Measurements from ENCODE around the gene TMED4. TPM values are rescaled to one million over a fixed set of nuclear protein-coding genes. Genes with fewer than 3 reads are reported as not detected.

Gene TMED4
- total and polyA plus RNA-seq, 3 donors from 2014 or later = 77.8 to 236 (median 164) TPM

GRCh38 chr7:44541028-44541869 is 40.8 kb downstream of the TMED4 start, which contains the start of gene NPC1L1:
TSS of gene NPC1L1 (minus strand) at chr7:44541330. CDS start at chr7:44541259, 71 bp downstream.
- no peak for DNase-seq
- H3K4me3 ChIP-seq = no peak within 1 kb of the TSS
- no peaks in the 10 kb centered on the region for H3K9me3 ChIP-seq
- H3K36me3 ChIP-seq (ENCODE audit: low read depth, missing control alignments) = no peaks in the 10 kb centered on the region
- no peak within 1 kb of the TSS for H3K27ac ChIP-seq
- intact Hi-C loops (cut with DNase I; ENCODE audit: low total_unique reads) = no loop called here
- WGBS, 2 donors = 74 to 79% methylated on average over 6 to 18 of the region's 20 CpGs
- H3K27me3 ChIP-seq = no peaks in the 10 kb centered on the region
- TF ChIP-seq POLR2A (IDR thresholded peaks at IDR 0.05) = no peak
- TF ChIP-seq, protein P1, sequence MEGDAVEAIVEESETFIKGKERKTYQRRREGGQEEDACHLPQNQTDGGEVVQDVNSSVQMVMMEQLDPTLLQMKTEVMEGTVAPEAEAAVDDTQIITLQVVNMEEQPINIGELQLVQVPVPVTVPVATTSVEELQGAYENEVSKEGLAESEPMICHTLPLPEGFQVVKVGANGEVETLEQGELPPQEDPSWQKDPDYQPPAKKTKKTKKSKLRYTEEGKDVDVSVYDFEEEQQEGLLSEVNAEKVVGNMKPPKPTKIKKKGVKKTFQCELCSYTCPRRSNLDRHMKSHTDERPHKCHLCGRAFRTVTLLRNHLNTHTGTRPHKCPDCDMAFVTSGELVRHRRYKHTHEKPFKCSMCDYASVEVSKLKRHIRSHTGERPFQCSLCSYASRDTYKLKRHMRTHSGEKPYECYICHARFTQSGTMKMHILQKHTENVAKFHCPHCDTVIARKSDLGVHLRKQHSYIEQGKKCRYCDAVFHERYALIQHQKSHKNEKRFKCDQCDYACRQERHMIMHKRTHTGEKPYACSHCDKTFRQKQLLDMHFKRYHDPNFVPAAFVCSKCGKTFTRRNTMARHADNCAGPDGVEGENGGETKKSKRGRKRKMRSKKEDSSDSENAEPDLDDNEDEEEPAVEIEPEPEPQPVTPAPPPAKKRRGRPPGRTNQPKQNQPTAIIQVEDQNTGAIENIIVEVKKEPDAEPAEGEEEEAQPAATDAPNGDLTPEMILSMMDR (IDR thresholded peaks at IDR 0.05) = no peak
- H3K4me1 ChIP-seq = no peaks in the 10 kb centered on the region

DNA sequence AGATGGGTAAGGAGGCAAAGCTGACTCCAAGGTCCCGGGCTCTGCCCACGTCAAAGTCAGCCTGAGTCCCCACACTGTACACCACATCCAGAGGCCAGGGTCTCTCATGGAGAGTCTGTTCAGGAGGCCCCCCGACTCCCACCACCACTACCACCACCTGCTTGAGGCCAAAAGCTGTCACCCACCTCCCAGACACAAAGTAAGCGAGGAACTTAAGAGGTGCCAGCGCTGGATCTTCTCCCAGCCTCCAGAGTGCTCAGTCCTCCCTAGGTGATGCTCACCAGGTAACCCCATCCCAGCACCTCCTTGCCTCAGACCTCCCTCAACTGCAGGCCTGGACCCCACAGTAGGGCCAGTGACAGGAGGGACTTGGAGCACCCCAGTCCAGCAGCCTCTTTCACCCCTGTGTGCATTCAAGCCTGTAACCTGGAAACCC is 41.4 kb downstream of the TMED4 start:
- TF ChIP-seq, protein P1 (IDR thresholded peaks at IDR 0.05) = no peak
- TF ChIP-seq POLR2A (IDR thresholded peaks at IDR 0.05) = no peak
- WGBS, 2 donors = 88% methylated on average over 5 of the region's 5 CpGs; no CpG with 5 or more reads in 1 of the 2 donors
- DNase-seq = no peak
- no peaks in the 10 kb centered on the region for H3K36me3 ChIP-seq (ENCODE audit: low read depth, missing control alignments)
- no peaks in the 10 kb centered on the region for H3K27me3 ChIP-seq
- H3K9me3 ChIP-seq = no peaks in the 10 kb centered on the region
- intact Hi-C loops (cut with DNase I; ENCODE audit: low total_unique reads) = no loop called here
- no peaks in the 10 kb centered on the region for H3K4me1 ChIP-seq
- H3K27ac ChIP-seq = no peak overlapping the region
- H3K4me3 ChIP-seq = no peak overlapping the region

GRCh38 chr7:44539669-44540506 is 42.1 kb downstream of the TMED4 start:
- Histone ChIP-seq H3K27me3 (no peaks in the 10 kb centered on the region), H3K4me3 (no peak overlapping the region), H3K36me3 (ENCODE audit: low read depth, missing control alignments) (no peaks in the 10 kb centered on the region), H3K9me3 (no peaks in the 10 kb centered on the region), H3K27ac (no peak overlapping the region), H3K4me1 (no peaks in the 10 kb centered on the region)
- no peak for DNase-seq
- intact Hi-C loops (cut with DNase I; ENCODE audit: low total_unique reads) = no loop called here
- WGBS, 2 donors = 80 to 93% methylated on average over 5 to 27 of the region's 27 CpGs
- TF ChIP-seq, protein P1 (IDR thresholded peaks at IDR 0.05) = no peak
- TF ChIP-seq POLR2A (IDR thresholded peaks at IDR 0.05) = no peak

DNA sequence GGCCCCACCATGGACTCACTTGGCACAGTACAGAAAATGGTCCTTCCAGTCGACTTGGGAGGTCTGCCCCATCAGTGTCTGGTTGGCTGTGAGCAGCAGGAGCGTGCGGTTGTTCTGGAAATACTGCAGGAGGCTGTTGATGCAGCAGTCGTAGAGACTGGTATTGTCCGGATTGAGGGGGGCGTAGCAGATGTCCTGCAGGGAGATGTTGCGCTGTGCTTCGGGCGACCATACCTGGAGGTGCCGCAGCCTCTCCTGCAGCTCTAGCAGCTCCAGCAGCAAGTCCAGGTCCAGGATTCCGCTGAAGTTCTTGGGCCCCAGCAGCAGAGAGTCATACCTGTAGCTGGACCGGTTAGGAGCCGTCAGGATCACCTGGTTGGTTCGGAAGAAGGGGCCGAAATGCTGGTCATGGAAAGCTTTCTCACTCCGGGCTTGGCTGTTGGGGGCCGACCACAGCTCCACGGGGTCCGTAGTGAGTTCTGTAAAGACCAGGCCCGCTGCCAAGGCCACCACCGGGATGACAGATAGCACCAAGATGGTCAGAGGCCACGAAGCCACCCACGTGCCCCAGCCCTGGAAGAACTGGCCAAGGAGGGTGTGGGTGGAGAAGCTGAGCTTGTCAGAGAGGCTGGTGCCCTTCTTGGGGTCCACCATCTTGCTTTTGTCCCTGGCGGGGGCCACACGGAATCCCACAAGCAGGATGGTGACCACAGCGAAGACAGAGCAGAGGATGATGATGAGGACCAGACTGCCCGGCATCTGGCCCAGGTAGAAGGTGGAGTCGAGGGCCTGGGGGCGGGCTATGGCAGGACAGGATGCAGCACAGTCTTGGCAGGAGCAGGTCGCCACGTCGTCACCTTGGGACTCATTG is 43.0 kb downstream of the TMED4 start:
- no peaks in the 10 kb centered on the region for H3K36me3 ChIP-seq (ENCODE audit: low read depth, missing control alignments)

More for the DNA sequence above, 43.0 kb downstream of the TMED4 start:
- H3K27me3 ChIP-seq = no peaks in the 10 kb centered on the region
- TF ChIP-seq, protein P1 (IDR thresholded peaks at IDR 0.05) = no peak
- no peak for TF ChIP-seq POLR2A (IDR thresholded peaks at IDR 0.05)
- 69 to 93% methylated on average over 4 to 32 of the region's 32 CpGs for WGBS, 2 donors
- no peak for DNase-seq
- no peaks in the 10 kb centered on the region for H3K9me3 ChIP-seq
- no peak overlapping the region for H3K27ac ChIP-seq
- intact Hi-C loops (cut with DNase I; ENCODE audit: low total_unique reads) = no loop called here
- no peaks in the 10 kb centered on the region for H3K4me1 ChIP-seq
- H3K4me3 ChIP-seq = no peak overlapping the region
